ENCODE measurements around the gene CD300LG.

CD300LG gene

GRCh38 chr17:43814026-43814425 lies 33.0 kb upstream of the CD300LG start:
- no peak for DNase-seq (ENCODE audit: low read depth, low spot score)
- no peak overlapping the region for H3K4me3 ChIP-seq (ENCODE audit: low read depth, low read length)
- ChIA-PET CTCF (interaction anchor here (0.9 kb wide), 1 partner anchor 46 kb away, joined by 3 read pairs; no protein-coding TSS in a partner anchor), POLR2A (no interaction called here)
- no peak for TF ChIP-seq CTCF (IDR thresholded peaks at IDR 0.05; ENCODE audit: insufficient read depth, low read length, missing control alignments)

- TF ChIP-seq CTCF (IDR thresholded peaks at IDR 0.05; ENCODE audit: insufficient read depth, low read length, missing control alignments) = no peak
- H3K4me3 ChIP-seq (ENCODE audit: low read depth, low read length) = no peak overlapping the region
- CTCF ChIA-PET = interaction anchor here (0.9 kb wide), 1 partner anchor 31 kb away, joined by 3 read pairs; no protein-coding TSS in a partner anchor
- DNase-seq (ENCODE audit: low read depth, low spot score) = no peak
- POLR2A ChIA-PET = no interaction called here
These were observed 32.3 kb upstream of the CD300LG start for GRCh38 chr17:43814714-43815113.

- H3K4me3 ChIP-seq (ENCODE audit: low read depth, low read length) = no peak overlapping the region
- CTCF ChIA-PET = interaction anchor here (1.0 to 1.3 kb wide), 2 partner anchors 62 kb away, joined by 4 to 6 read pairs; no protein-coding TSS in a partner anchor
These were observed 30.3 kb upstream of the CD300LG start for GRCh38 chr17:43816336-43817320.

GRCh38 chr17:43817826-43818225 lies 29.1 kb upstream of the CD300LG start:
- no peak for DNase-seq (ENCODE audit: low read depth, low spot score)
- no peak overlapping the region for H3K4me3 ChIP-seq (ENCODE audit: low read depth, low read length)
- POLR2A ChIA-PET = no interaction called here
- CTCF ChIA-PET = interaction anchor here (0.9 to 2.9 kb wide), 4 partner anchors 10 to 60 kb away, joined by 4 to 18 read pairs (median 4); partner anchors contain the start of gene CD300LG
- no peak for TF ChIP-seq CTCF (IDR thresholded peaks at IDR 0.05; ENCODE audit: insufficient read depth, low read length, missing control alignments)

More at GRCh38 chr17:43816336-43817320, 30.3 kb upstream of the CD300LG start:
- DNase-seq (ENCODE audit: low read depth, low spot score) = no peak
- POLR2A ChIA-PET = no interaction called here
- TF ChIP-seq CTCF (IDR thresholded peaks at IDR 0.05; ENCODE audit: insufficient read depth, low read length, missing control alignments) = no peak

- ChIA-PET POLR2A (no interaction called here), CTCF (interaction anchor here (0.8 to 2.9 kb wide), 3 partner anchors 11 to 28 kb away, joined by 3 to 18 read pairs (median 3); partner anchors contain the start of gene CD300LG)
- H3K4me3 ChIP-seq (ENCODE audit: low read depth, low read length) = no peak overlapping the region
- TF ChIP-seq CTCF (IDR thresholded peaks at IDR 0.05; ENCODE audit: insufficient read depth, low read length, missing control alignments) = no peak
- no peak for DNase-seq (ENCODE audit: low read depth, low spot score)
These were observed 28.0 kb upstream of the CD300LG start for GRCh38 chr17:43818966-43819365.

GRCh38 chr17:43820759-43821158 lies 26.2 kb upstream of the CD300LG start:
- no peak overlapping the region for H3K4me3 ChIP-seq (ENCODE audit: low read depth, low read length)
- no peak for DNase-seq (ENCODE audit: low read depth, low spot score)
- ChIA-PET CTCF (interaction anchor here (1.0 kb wide), 1 partner anchor 26 kb away, joined by 3 read pairs; the partner anchor contains the start of gene CD300LG), POLR2A (no interaction called here)
- TF ChIP-seq CTCF (IDR thresholded peaks at IDR 0.05; ENCODE audit: insufficient read depth, low read length, missing control alignments) = no peak
